SJCRH30 (cell line): Measurements from ENCODE around the gene MNT. TPM values are rescaled to one million over a fixed set of nuclear protein-coding genes. Genes with fewer than 3 reads are reported as not detected.
A peak's percentile ranks its signal among the peaks of the same experiment; 100 is the strongest.
"Not testable (repeated sequence)": the region's sequence is repeated elsewhere in the genome, so short reads cannot be mapped to it uniquely, and the experiment has no call there.

Experiments used
- DNase-seq, 2 experiments: peaks; one replicate each; pipeline ENCODE4 v3.0.0-alpha.2; 2015 to 2020
- H3K27ac ChIP-seq: fragments of 250-450 bp; sonication (Bioruptor Pico); 2 replicates; pipeline ENCODE4 v1.5.1; 2020; ENCODE audit warnings: mild to moderate bottlenecking, moderate library complexity
- H3K27me3 ChIP-seq: fragments of 250-450 bp; sonication (Bioruptor Pico); 2 replicates; pipeline ENCODE4 v1.5.1; 2020; ENCODE audit warnings: mild to moderate bottlenecking, moderate library complexity
- H3K36me3 ChIP-seq: fragments of 250-450 bp; sonication (Bioruptor Pico); 2 replicates; pipeline ENCODE4 v1.5.1; 2020; ENCODE audit warnings: mild to moderate bottlenecking, moderate library complexity
- H3K4me1 ChIP-seq: fragments of 250-450 bp; sonication (Bioruptor Pico); 2 replicates; pipeline ENCODE4 v1.5.1; 2020; ENCODE audit warnings: mild to moderate bottlenecking, moderate library complexity
- H3K4me3 ChIP-seq: fragments of 250-450 bp; sonication (Bioruptor Pico); 2 replicates; pipeline ENCODE4 v1.5.1; 2020; ENCODE audit warnings: mild to moderate bottlenecking, moderate library complexity
- H3K9me3 ChIP-seq: fragments of 250-450 bp; sonication (Bioruptor Pico); replicated peaks from 2 replicates; pipeline ENCODE4 v1.5.1; 2020; ENCODE audit warnings: mild to moderate bottlenecking, moderate library complexity
- total RNA-seq: library from RNA; depleted of rRNA; stranded (reverse); fragments of >200 nt; shearing (Covaris generic); gene quantifications from 2 replicates; pipeline ENCODE4 v1.2.3, GENCODE V29; 2014; rRNA removed

MNT gene, protein sequence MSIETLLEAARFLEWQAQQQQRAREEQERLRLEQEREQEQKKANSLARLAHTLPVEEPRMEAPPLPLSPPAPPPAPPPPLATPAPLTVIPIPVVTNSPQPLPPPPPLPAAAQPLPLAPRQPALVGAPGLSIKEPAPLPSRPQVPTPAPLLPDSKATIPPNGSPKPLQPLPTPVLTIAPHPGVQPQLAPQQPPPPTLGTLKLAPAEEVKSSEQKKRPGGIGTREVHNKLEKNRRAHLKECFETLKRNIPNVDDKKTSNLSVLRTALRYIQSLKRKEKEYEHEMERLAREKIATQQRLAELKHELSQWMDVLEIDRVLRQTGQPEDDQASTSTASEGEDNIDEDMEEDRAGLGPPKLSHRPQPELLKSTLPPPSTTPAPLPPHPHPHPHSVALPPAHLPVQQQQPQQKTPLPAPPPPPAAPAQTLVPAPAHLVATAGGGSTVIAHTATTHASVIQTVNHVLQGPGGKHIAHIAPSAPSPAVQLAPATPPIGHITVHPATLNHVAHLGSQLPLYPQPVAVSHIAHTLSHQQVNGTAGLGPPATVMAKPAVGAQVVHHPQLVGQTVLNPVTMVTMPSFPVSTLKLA
- total RNA-seq = 8.7 and 10.1 TPM in 2 replicates

DNA sequence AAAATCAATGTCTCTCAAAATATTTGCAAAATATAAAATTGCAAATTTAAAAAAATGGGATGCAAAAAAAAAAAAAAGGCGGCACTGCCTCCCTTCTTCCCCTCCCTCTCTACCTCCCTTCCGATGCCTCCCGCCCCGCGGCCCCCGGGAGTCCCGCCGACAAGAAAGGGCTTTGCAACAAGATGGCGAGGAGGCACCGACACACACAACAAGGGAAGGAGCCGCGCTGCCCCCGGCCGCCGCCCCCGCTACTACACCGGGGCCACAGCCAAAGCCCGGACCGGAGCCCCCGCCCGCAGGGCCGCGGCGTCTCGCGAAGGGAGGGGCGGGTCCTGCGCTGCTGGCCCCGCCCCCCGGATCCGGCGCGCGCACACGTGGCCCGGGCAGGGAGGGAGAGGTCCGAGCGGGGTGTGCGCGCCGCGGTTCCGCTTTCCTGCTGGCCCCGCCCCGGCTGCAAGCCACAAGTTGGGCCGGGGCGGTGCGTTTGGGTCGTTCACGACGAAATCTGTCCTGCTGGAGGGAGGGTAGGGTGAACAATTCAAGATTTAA lies at the start of gene MNT:
MNT (minus strand) TSS at position 184 of the 549 bp plus-strand sequence. CDS start 348 bp downstream, outside the sequence.
- Histone ChIP-seq H3K27me3 (no peaks in the 10 kb centered on the region), H3K27ac (peak within 1 kb of the TSS; percentile 94), H3K9me3 (no peaks in the 10 kb centered on the region), H3K4me1 (peaks cover 8% of the 10 kb centered on the region), H3K4me3 (peak within 1 kb of the TSS; percentile 86), H3K36me3 (no peaks in the 10 kb centered on the region)
- DNase-seq = peak; percentile 88 to 89

DNA sequence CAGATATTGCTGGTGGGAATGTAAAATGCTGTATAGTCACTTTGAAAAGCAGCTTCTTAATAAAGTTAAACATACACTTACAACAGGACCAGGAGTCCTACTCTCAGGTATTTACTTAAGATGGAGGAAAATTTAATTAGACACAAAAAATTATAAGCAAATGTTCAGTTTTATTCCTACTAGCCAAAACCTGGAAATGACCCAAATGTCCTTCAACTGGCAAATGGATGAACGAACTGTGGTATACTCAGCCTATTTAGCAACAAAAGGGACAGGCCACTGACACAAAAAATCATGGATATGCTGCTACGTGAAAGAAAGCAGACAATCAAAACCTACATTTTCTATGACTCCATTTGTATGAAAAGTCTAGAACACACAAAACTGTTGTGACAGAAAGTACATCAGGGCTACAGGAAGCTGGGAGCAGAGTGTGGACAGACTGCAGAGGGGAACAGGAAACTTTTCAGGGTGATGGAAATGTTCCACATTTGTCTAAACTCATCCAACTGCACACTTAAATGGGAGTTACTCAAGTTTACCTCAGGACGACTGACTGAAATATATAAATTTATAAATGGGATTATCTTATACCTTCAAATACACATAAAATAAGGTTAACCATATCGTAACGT lies 49.3 kb upstream of the MNT start:
- H3K4me1 ChIP-seq = no peaks in the 10 kb centered on the region
- H3K27ac ChIP-seq = no peak overlapping the region
- H3K36me3 ChIP-seq = peaks cover 11% of the 10 kb centered on the region; the same call in 1 of the 2 replicates
- no peak for DNase-seq
- no peaks in the 10 kb centered on the region for H3K27me3 ChIP-seq
- 0 out of 2 replicates have a peak, but pooled peaks cover 3% of the 10 kb centered on the region for H3K9me3 ChIP-seq
- H3K4me3 ChIP-seq = no peak overlapping the region

DNA sequence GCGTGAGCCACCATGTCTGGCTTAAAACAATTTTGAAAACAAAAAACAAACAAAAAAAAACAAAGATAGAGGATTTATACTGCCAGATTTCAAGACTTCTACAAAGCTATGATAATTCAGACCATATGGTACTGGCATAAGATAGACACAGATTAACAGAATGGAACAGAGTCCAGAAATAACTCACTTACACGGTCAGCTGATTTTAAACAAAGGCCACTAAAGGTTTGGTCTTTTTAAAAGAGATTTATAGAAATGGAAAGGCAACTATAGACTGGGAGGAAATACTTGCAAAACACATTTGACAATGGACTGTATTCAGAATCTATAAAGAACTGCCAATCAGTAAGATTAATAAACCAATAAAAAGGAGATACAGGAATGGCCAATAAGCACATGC lies 48.6 kb upstream of the MNT start:
- Histone ChIP-seq H3K27me3 (no peaks in the 10 kb centered on the region), H3K4me3 (no peak overlapping the region), H3K9me3 (0 out of 2 replicates have a peak, but pooled peaks cover 3% of the 10 kb centered on the region), H3K36me3 (peaks cover 11% of the 10 kb centered on the region; the same call in 1 of the 2 replicates), H3K27ac (no peak overlapping the region), H3K4me1 (no peaks in the 10 kb centered on the region)
- DNase-seq = no peak

DNA sequence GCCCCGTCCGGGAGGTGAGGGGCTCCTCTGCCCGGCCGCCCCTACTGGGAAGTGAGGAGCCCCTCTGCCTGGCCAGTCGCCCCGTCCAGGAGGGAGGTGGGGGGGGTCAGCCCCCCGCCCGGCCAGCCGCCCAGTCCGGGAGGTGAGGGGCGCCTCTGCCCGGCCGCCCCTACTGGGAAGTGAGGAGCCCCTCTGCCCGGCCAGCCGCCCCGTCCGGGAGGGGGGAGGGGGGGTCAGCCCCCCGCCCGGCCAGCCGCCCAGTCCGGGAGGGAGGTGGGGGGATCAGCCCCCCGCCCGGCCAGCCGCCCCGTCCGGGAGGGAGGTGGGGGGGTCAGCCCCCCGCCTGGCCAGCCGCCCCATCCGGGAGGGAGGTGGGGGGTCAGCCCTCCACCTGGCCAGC lies 46.6 kb upstream of the MNT start:
- DNase-seq, H3K36me3 ChIP-seq, H3K27me3 ChIP-seq, H3K27ac ChIP-seq, H3K9me3 ChIP-seq, H3K4me1 ChIP-seq, H3K4me3 ChIP-seq: not testable (repeated sequence)

DNA sequence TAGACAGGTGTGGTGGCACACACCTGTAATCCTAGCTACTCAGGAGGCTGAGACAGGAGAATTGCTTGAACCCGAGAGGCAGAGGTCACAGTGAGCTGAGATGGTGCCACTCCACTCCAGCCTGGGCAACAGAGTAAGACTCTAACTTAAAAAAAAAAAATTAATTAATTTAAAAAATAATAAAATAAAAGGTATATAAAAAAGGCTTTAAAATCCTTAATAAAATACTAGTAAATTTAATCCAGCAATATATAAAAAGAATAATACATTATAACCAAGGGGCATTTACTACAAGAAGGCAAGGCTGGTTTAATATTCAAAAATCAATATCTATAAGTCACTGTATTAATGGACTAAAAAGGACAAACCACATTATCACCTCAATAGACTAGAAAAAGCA lies 44.8 kb upstream of the MNT start:
- Histone ChIP-seq H3K4me1 (no peaks in the 10 kb centered on the region), H3K36me3 (peaks cover 13% of the 10 kb centered on the region; the same call in 1 of the 2 replicates), H3K27ac (no peak overlapping the region), H3K27me3 (no peaks in the 10 kb centered on the region), H3K4me3 (no peak overlapping the region), H3K9me3 (0 out of 2 replicates have a peak, but pooled peaks cover 3% of the 10 kb centered on the region)
- no peak for DNase-seq

DNA sequence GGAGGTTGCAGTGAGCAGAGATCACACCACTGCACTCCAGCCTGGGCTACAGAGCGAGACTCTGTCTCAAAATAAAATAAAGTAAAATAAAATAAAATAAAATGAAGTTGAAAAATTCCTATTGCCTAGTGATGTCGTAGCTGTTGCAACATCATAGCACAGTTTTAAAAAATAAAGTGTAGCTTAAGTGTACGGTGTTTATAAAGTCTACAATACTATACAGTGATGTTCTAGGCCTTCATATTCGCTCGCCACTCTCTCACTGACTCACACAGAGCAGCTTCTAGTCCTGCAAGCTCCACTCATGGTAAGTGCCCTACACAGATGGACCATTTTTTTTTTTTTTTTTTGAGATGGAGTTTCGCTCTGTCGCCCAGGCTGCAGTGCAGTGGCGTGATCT lies 43.5 kb upstream of the MNT start:
- H3K9me3 ChIP-seq = 0 out of 2 replicates have a peak, but pooled peaks cover 3% of the 10 kb centered on the region
- H3K36me3 ChIP-seq = peaks cover 18% of the 10 kb centered on the region; the same call in 1 of the 2 replicates
- no peaks in the 10 kb centered on the region for H3K27me3 ChIP-seq
- H3K27ac ChIP-seq = no peak overlapping the region
- H3K4me3 ChIP-seq = no peak overlapping the region
- DNase-seq = no peak
- H3K4me1 ChIP-seq = no peaks in the 10 kb centered on the region

DNA sequence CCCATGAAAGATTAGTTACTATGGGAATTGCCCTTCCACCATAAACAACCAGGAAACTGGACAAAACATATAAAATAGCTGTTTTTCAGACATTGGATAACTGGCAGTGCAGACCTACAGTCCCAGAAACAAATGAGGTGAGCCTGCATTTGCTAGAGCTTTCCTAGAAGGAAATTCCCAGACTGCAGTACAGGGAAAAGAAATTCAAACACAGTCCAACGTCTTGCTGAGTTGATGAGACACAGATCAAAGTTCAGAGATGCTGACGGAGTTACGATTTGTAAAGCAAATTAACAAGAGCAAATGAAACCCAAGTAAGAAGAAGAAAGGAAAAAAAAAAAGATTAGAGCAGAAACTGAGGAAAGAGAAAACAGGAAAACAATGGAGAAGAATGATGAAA lies 41.3 kb upstream of the MNT start:
- DNase-seq = no peak
- Histone ChIP-seq H3K4me1 (no peaks in the 10 kb centered on the region), H3K36me3 (peaks cover 34% of the 10 kb centered on the region; the same call in 1 of the 2 replicates), H3K27ac (no peak overlapping the region), H3K27me3 (no peaks in the 10 kb centered on the region), H3K9me3 (0 out of 2 replicates have a peak, but pooled peaks cover 3% of the 10 kb centered on the region), H3K4me3 (no peak overlapping the region)

DNA sequence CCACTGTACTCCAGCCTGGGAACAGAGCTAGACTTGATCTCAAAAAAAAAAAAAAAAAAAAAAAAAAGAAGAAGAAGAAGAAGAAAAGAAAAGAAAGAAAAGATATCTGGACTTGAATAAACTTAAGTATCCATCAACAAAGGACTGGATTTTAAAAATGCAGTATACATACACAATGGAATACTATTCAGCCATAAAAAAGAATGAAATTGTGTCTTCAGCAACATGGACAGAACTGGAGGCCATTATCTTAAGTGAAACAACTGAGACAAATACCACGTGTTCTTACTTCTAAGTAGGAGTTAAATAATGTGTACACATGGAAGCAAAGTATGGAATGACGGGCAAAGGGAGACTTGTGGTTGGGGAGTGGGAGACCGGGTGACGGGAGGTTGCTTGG lies 40.1 kb upstream of the MNT start:
- peaks cover 5% of the 10 kb centered on the region for H3K4me1 ChIP-seq
- no peaks in the 10 kb centered on the region for H3K27me3 ChIP-seq
- no peak for DNase-seq
- no peaks in the 10 kb centered on the region for H3K9me3 ChIP-seq
- no peak overlapping the region for H3K27ac ChIP-seq
- H3K4me3 ChIP-seq = no peak overlapping the region
- peaks cover 35% of the 10 kb centered on the region; the same call in 1 of the 2 replicates for H3K36me3 ChIP-seq

DNA sequence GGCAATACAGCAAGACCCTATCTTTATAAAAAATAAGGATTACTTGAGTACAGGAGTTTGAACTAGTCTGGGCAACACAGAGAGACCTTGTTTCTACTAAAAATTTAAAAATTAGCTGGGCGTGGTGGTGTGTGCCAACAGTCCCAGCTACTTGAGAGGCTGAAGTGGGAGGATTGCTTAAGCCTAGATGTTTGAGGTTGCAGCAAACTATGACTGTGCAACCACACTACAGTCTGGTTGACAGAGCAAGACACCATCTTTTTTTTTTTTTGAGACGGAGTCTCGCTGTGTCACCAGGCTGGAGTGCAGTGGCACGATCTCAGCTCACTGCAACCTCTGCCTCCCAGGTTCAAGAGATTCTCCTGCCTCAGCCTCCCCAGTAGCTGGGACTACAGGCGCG lies 39.1 kb upstream of the MNT start:
- not testable (repeated sequence) for H3K4me3 ChIP-seq, DNase-seq, H3K9me3 ChIP-seq, H3K27ac ChIP-seq, H3K4me1 ChIP-seq, H3K27me3 ChIP-seq
- H3K36me3 ChIP-seq = peaks cover 30% of the 10 kb centered on the region; the same call in 1 of the 2 replicates

DNA sequence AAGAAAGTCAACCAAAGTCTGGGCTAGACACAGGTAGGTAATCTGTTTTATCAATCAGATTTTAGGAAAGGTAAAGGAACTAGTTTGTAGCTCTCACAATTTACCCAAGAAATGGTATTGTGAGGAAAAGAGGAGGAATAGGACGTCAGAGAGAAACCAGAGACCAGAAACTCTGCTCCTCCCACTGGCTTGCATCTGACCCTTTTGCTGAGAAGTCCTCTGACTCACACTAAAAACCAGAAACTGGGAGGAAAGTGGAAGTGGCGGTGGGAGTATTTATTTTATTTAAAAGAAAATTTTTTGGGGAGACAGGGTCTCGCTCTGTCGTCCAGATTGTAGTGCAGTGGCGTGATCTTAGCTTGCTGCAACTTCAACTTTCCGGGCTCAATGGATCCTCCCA lies 38.0 kb upstream of the MNT start:
- Histone ChIP-seq H3K4me1 (peaks cover 7% of the 10 kb centered on the region), H3K36me3 (peaks cover 30% of the 10 kb centered on the region; the same call in 1 of the 2 replicates), H3K27ac (no peak overlapping the region), H3K9me3 (no peaks in the 10 kb centered on the region), H3K27me3 (no peaks in the 10 kb centered on the region), H3K4me3 (no peak overlapping the region)
- no peak for DNase-seq

DNA sequence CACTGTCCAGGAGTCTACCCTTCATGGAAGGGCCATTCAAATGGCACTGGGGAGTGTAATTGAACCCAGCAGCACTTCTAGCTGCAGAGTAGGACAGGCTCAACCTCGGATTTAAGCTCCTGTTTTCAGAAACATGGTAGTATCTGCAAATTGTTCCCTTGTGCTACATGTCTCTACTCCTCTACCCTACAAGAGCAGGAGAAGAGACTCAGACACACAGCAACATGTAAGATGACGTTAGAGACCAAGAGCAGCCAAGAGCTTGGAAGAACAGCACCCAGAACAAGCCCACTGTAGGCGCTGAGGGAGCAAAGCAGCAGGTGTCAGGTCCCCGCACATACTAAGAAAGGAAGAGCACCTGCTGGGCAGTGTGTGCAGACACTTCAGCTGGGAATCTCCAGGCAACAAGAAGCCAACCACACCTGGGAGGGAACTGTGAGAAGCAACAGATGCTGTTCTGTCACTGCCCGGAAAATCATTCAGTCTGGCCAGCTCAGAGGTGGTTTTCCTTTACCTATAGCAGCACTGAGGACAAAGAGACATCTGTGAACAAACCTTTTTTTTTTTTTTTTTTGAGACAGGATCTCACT lies 35.6 kb upstream of the MNT start:
- Histone ChIP-seq H3K4me1 (peaks cover 7% of the 10 kb centered on the region), H3K27ac (peak overlapping the region; percentile 94), H3K4me3 (no peak overlapping the region), H3K9me3 (no peaks in the 10 kb centered on the region), H3K36me3 (peaks cover 30% of the 10 kb centered on the region; the same call in 1 of the 2 replicates), H3K27me3 (no peaks in the 10 kb centered on the region)
- peak; percentile 14 to 53 for DNase-seq

DNA sequence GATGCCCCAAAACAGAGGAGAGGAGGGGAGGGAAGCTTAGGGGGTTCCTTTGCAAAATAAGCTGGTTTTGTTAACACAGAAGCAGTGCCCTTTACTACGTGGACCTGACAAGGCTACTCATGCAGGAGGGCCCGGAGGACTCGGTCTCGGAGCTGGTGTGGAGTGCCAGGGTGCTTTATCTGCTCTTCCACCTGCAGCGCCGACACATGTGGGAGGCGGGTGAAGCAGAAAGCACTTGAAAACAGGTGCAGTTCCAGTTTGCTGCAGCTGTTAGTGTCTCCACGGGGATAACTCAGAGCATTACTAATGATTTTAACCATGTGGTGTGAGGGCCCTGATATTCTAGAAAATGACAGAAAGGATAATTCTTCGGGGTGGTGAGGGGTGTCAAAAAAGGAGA lies 35.0 kb upstream of the MNT start:
- peaks cover 25% of the 10 kb centered on the region; the same call in 1 of the 2 replicates for H3K36me3 ChIP-seq
- H3K27me3 ChIP-seq = no peaks in the 10 kb centered on the region
- peak; percentile 65 to 80 for DNase-seq
- H3K4me3 ChIP-seq = no peak overlapping the region
- H3K27ac ChIP-seq = peak overlapping the region; percentile 94
- H3K4me1 ChIP-seq = peaks cover 7% of the 10 kb centered on the region
- no peaks in the 10 kb centered on the region for H3K9me3 ChIP-seq

DNA sequence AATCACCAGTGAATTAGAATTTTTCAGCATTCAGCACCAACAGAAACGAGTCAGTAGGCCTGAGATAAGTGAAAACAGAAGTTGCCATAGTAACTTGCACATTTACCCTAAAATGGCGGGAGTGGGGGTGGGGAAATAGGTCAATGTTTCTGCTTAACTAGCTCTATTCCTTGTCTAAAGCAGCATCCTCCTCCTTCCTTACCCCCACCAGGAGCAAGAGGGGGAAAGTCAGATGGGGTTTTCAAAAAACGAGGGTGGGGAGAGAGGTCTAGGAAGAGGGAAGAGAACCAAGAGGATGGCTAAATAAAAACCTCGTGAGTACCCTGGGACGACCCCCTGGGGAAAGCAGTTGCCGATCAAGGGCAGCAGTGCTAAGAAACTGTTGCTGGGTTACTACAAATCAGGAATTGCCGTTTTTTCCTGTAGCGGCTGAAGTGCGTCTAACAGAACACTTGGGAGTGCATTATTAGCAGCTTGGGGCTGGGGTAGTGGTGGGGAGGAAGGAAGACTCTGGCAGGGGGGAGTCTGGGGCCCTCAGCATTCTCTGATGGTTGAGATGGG lies 34.4 kb upstream of the MNT start:
- H3K4me3 ChIP-seq = no peak overlapping the region
- no peak for DNase-seq
- no peaks in the 10 kb centered on the region for H3K27me3 ChIP-seq
- H3K27ac ChIP-seq = peak overlapping the region; percentile 94
- no peaks in the 10 kb centered on the region for H3K9me3 ChIP-seq
- peaks cover 25% of the 10 kb centered on the region; the same call in 1 of the 2 replicates for H3K36me3 ChIP-seq
- peaks cover 7% of the 10 kb centered on the region for H3K4me1 ChIP-seq

DNA sequence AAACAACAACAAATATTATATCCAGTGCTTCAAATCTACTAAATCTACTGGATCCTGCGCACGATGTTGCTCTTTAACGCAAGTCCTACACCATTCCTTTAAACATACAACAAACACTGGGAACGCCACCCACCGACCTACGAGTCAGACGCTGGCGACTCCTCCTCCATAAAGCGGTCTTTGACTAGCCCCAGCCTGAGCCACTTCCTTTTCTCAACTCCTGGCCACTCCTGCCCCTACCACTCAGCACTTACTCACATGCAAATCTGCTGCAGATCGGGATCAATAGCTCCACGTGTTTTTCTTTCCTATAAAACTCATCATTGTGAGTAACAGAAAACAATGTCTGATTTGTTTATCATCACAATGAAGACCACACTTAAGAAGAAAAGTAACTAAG lies 32.8 kb upstream of the MNT start:
- no peak overlapping the region for H3K27ac ChIP-seq
- H3K9me3 ChIP-seq = no peaks in the 10 kb centered on the region
- no peaks in the 10 kb centered on the region for H3K27me3 ChIP-seq
- no peak overlapping the region for H3K4me3 ChIP-seq
- peaks cover 7% of the 10 kb centered on the region for H3K4me1 ChIP-seq
- H3K36me3 ChIP-seq = peaks cover 13% of the 10 kb centered on the region; the same call in 1 of the 2 replicates
- no peak for DNase-seq
